Motor neuron (in vitro differentiated cells): ENCODE measurements around the gene FEN1. TPM values are rescaled to one million over a fixed set of nuclear protein-coding genes. Genes with fewer than 3 reads are reported as not detected.

ENCODE experiments used
- ATAC-seq, 8 experiments: fragments of 200-7000 bp; cut with Tn5 transposase; replicated peaks in 6 of 8; 2 replicates each; pipeline ENCODE4 v1.8.0; 2021; ENCODE audit warnings: mild to moderate bottlenecking in 8 of 8, moderate library complexity in 8 of 8
- H3K27ac ChIP-seq, 2 donors: fragments of 250-450 bp; sonication (Bioruptor Pico); 2 replicates each; pipeline ENCODE4 v1.9.0; 2021; ENCODE audit warnings: antibody characterized with exemption in 2 of 2, mild to moderate bottlenecking in 2 of 2, moderate library complexity in 1 of 2
- H3K4me1 ChIP-seq, 2 donors: fragments of 250-450 bp; sonication (Bioruptor Pico); replicated peaks in 1 of 2; 2 replicates each; pipeline ENCODE4 v1.6.1; 2021; ENCODE audit warnings: antibody characterized with exemption in 2 of 2, mild to moderate bottlenecking in 2 of 2, moderate library complexity in 1 of 2
- H3K4me3 ChIP-seq, 5 donors: fragments of 250-450 bp; sonication (Bioruptor Pico); 2 replicates each; pipeline ENCODE4 v1.9.0; 2021; ENCODE audit warnings: antibody characterized with exemption in 5 of 5, mild to moderate bottlenecking in 5 of 5, moderate library complexity in 4 of 5
- WGBS, 10 experiments: fragments of 450-650 bp; shearing (Covaris generic); methylation state at CpG; one replicate each; pipeline ENCODE4 v1.0.0; 2022; 5-methylcytosine and 5-hydroxymethylcytosine counted together
- in situ Hi-C, 9 experiments: fragments of 400-800 bp; cut with MboI; loops; one replicate each; pipeline ENCODE4 v1.15.0; 2021; ENCODE audit warnings: low sequenced_read_pairs in 9 of 9, low pct_unique_long_range_greater_than_20kb in 2 of 9; ENCODE audit not compliant: unreplicated experiment in 9 of 9
- total RNA-seq, 8 experiments: library from RNA; unstranded; fragments of 300-600 nt; gene quantifications; 2 replicates each; pipeline versions ENCODE4 v1.2.3 to v1.2.4, GENCODE V29; 2022

The FEN1 gene
- total RNA-seq, 8 experiments from 2014 or later, result 7.5 to 59.0 (median 16.6) TPM

GRCh38 chr11:61751384-61751783, 41.3 kb upstream of the FEN1 start:
- Histone ChIP-seq H3K4me3 (no peak overlapping the region), H3K4me1 (peaks cover 26 to 53% of the 10 kb centered on the region in 2 donors), H3K27ac (no peak overlapping the region)
- WGBS, 10 experiments, result 73 to 93% (median 83%) methylated on average over 1 to 13 of the region's 14 CpGs; no CpG with 5 or more reads in 3 of the 10 experiments
- no peak for ATAC-seq
- in situ Hi-C loops, result no loop called here

GRCh38 chr11:61752117-61752924, 40.4 kb upstream of the FEN1 start, which contains the start of gene MYRF:
MYRF (plus strand) TSS chr11:61752636; CDS start chr11:61752745, 109 bp downstream.
- H3K27ac ChIP-seq, result no peak within 1 kb of the TSS

GRCh38 chr11:61752925-61753521, 39.7 kb upstream of the FEN1 start:
- peak in 2 of 8 experiments; percentile 0 to 3 for ATAC-seq
- H3K27ac ChIP-seq, result no peak overlapping the region
- in situ Hi-C loops, result no loop called here

More at GRCh38 chr11:61752117-61752924, 40.4 kb upstream of the FEN1 start, which contains the start of gene MYRF:
- ATAC-seq, result peak; percentile 60 to 93 (median 70)
- 0 to 20% (median 10%) methylated on average over 1 to 2 of the region's 93 CpGs; no CpG with 5 or more reads in 7 of the 10 experiments for WGBS, 10 experiments
- peaks cover 26 to 58% of the 10 kb centered on the region in 2 donors for H3K4me1 ChIP-seq
- in situ Hi-C loops, result no loop called here
- peak within 1 kb of the TSS; percentile 39 to 49 (median 43) for H3K4me3 ChIP-seq

GRCh38 chr11:61753672-61754071, 39.0 kb upstream of the FEN1 start:
- Histone ChIP-seq H3K4me1 (peaks cover 15 to 45% of the 10 kb centered on the region in 2 donors), H3K27ac (no peak overlapping the region), H3K4me3 (no peak overlapping the region)
- 60 to 100% (median 83%) methylated on average over 1 to 3 of the region's 5 CpGs; no CpG with 5 or more reads in 7 of the 10 experiments for WGBS, 10 experiments
- no peak for ATAC-seq
- in situ Hi-C loops, result no loop called here

More at GRCh38 chr11:61752925-61753521, 39.7 kb upstream of the FEN1 start:
- Histone ChIP-seq H3K4me3 (peak overlapping the region; percentile 39 to 49 (median 43)), H3K4me1 (peaks cover 20 to 52% of the 10 kb centered on the region in 2 donors)
- WGBS, 10 experiments, result 0 to 100% (median 38%) methylated on average over 1 to 3 of the region's 17 CpGs; no CpG with 5 or more reads in 6 of the 10 experiments

GRCh38 chr11:61754534-61755482, 37.9 kb upstream of the FEN1 start:
- H3K4me1 ChIP-seq, result peaks cover 4 to 34% of the 10 kb centered on the region in 2 donors
- in situ Hi-C loops, result no loop called here
- no peak overlapping the region for H3K27ac ChIP-seq
- WGBS, 10 experiments, result 50 to 64% methylated on average over 1 to 3 of the region's 31 CpGs; no CpG with 5 or more reads in 8 of the 10 experiments
- no peak for ATAC-seq
- no peak overlapping the region for H3K4me3 ChIP-seq

- ATAC-seq, result no peak
- WGBS, 10 experiments, result 70% methylated on average over 2 of the region's 4 CpGs; no CpG with 5 or more reads in 9 of the 10 experiments
- Histone ChIP-seq H3K4me3 (no peak overlapping the region), H3K27ac (no peak overlapping the region), H3K4me1 (peaks cover 0 to 32% of the 10 kb centered on the region in 2 donors)
- in situ Hi-C loops, result no loop called here
Observed at GRCh38 chr11:61756147-61756451, 36.6 kb upstream of the FEN1 start.

DNA sequence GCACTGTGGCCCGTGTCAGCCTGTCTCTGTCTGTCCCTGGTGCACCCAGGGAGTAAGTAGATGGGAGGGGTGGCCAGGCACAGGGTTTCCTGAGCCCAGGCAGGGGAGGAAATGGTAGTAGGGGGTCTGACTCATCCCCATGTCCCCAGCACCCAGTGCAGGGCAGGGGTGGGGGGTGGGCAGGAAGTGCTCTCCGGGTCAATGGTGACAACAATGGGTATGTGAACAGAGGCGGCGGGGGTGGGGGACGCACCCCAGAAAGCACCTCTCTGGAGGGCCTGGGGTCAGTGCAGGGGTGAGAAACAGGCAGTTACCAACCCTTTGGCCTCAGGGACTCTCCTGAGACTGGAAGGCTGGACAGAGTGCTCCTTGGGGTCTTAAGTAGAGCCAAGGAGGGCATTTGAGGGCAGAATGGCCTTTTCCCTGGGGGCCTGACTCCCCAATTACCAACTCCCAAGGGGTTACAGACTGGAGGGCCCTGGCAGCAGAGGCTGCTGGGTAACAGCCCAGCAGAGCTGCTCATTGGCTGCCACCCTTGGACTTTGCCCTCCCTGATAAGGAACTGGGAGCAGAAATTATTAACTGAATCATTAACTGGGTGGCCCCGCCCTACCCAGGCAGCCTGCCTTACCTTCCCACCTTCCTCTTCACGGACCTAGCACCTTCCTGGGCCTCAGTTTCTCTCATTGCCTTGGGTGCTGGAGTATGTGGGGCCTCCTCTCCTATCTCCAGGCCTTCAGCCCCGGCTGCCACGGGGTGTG, 36.1 kb upstream of the FEN1 start:
- Histone ChIP-seq H3K4me3 (no peak overlapping the region), H3K27ac (no peak overlapping the region), H3K4me1 (peaks cover 0 to 36% of the 10 kb centered on the region in 2 donors)
- in situ Hi-C loops, result no loop called here
- peak in 4 of 8 experiments; percentile 16 to 40 (median 24) for ATAC-seq
- WGBS, 10 experiments, result 33 to 100% (median 77%) methylated on average over 1 to 3 of the region's 9 CpGs; no CpG with 5 or more reads in 6 of the 10 experiments

- Histone ChIP-seq H3K27ac (no peak overlapping the region), H3K4me1 (peaks cover 0 to 37% of the 10 kb centered on the region in 2 donors), H3K4me3 (no peak overlapping the region)
- 60 to 100% (median 90%) methylated on average over 1 to 6 of the region's 15 CpGs; no CpG with 5 or more reads in 3 of the 10 experiments for WGBS, 10 experiments
- in situ Hi-C loops, result no loop called here
- ATAC-seq, result no peak
Observed at GRCh38 chr11:61757213-61757862, 35.4 kb upstream of the FEN1 start.

GRCh38 chr11:61760946-61761345, 31.8 kb upstream of the FEN1 start:
- no CpG with 5 or more reads among the region's 13 CpGs for WGBS, 10 experiments
- in situ Hi-C loops, result no loop called here
- Histone ChIP-seq H3K27ac (no peak overlapping the region), H3K4me1 (peaks cover 17 to 47% of the 10 kb centered on the region in 2 donors), H3K4me3 (no peak overlapping the region)
- ATAC-seq, result no peak

DNA sequence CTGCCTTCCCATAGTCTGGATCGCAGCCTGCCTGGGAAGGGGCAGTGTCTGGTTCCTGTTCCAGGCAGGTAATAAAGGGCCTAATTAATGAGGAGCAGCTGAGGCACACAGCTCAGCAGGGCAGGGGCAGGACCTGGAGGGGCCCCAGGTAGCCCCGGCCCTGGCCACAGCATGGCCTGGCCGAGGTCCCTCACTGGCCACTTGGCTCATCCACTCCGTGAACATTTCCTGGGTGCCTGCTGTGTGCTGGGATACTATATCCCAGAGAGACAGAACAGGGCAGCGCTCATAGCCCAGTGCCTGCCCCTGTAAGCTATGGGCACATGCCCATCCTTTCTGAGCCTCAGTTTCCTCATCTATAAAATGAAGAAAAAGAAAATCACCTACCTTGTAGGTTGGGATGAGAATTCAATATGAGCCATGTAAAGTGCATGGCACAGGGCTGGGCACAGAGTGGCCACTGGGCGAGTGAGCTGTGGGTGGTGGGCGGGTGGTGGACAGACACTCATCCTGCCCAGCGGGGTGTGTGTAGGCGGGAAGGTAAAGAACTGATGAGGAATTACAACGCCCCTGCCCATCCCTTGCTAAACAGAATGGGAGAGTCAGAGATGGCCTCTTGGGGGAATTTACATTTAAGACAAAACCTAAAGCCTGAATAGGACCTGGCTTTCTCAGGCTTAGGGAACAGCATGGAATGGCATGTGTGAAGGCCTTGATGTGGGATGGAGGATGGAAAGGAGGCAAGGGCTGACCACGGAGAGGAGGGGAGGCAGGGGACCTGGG, 31.1 kb upstream of the FEN1 start:
- peak in 4 of 8 experiments; percentile 3 to 77 (median 51) for ATAC-seq
- no peak overlapping the region for H3K27ac ChIP-seq
- no peak overlapping the region for H3K4me3 ChIP-seq
- H3K4me1 ChIP-seq, result peaks cover 18 to 44% of the 10 kb centered on the region in 2 donors
- in situ Hi-C loops, result no loop called here
- 20 to 100% (median 84%) methylated on average over 1 to 4 of the region's 11 CpGs; no CpG with 5 or more reads in 4 of the 10 experiments for WGBS, 10 experiments

DNA sequence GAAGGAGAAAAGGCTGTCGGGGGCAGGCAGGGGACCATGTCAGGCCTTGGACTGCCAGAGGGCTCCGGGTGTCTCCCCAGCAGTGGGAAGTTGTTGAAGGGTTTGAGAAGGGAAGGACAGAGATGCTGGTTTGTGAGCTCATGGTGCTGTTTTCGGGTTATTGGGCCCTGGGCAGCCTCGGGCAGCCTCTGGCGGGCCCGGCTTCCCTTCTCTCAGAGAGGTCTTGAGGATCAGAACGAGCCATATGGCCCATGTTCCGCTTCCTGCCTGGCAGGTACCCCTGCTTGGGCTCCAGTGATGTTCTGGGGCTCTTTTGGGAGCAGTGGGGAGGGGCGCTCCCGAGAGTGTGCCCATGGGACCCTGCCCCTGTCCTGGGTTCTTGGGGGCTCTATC, 30.5 kb upstream of the FEN1 start:
- H3K27ac ChIP-seq, result no peak overlapping the region
- H3K4me1 ChIP-seq, result peaks cover 18 to 40% of the 10 kb centered on the region in 2 donors
- in situ Hi-C loops, result no loop called here
- 76 to 89% methylated on average over 3 to 5 of the region's 10 CpGs; no CpG with 5 or more reads in 8 of the 10 experiments for WGBS, 10 experiments
- H3K4me3 ChIP-seq, result no peak overlapping the region
- ATAC-seq, result no peak
